ENCODE data around the gene TJP2.
"Not testable (repeated sequence)": the region's sequence is repeated elsewhere in the genome, so short reads cannot be mapped to it uniquely, and the experiment has no call there.

TJP2 gene

DNA sequence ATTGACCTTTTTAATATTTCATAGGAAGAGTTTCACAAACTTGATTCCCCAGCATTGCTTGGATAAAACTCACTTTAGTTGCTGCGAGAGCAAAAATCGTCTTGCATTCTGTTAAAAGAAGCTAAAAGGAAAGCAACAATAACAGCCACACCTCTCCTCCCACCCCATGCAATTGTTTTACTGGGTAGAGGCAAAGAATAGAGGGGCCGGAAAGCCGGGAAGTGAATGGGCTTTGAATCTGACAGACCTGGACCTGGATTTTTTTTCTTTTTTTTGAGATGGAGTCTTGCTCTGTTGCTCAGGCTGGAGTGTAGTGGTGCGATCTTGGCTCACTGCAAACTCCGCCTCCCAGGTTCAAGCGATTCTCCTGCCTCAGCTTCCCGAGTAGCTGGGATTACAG, 9.5 kb upstream of the TJP2 start:
- not testable (repeated sequence) for DNase-seq

DNA sequence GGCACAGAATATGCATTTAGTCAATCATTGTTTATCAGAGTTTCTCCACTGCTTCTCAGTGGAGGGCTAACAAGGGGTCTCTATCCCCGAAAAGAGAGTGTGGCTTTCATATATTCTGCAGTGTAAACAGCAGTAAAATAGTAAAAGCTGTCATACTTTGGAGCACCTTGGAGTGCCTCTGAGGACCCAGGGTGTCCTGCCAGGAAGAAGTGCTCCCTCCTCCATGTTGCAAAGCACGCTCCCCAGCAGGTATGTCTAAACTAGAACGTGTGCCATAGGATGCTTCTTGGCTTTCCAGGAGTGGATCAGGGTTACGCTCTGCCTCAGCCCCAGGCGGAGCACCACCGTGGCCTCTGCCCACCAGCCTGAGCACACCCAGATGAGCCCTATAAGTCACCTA, 8.5 kb upstream of the TJP2 start:
- DNase-seq: no peak

DNA sequence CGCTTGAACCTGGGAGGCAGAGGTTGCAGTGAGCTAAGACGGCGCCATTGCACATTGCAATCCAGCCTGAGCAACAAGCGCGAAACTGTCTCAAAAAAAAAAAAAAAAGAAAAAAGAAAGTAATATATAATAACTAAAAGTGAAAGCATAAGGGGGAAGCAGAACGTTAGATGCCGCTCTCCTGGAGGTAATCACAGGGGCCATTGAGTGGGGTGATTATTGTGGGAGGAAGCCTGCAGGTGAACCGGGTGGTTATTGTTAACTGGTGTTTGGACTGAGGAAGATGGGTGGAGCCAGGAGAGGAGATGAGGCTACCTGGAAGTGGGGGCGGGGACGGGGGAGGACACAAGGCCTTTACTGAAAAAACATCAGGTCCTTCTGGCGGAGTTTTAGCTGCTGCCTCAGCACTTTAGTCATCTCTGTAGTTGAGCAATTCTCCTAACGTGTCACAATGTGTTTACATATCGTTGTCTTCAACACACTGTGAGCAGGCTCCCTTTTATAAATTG, 5.3 kb upstream of the TJP2 start:
- DNase-seq: peak; percentile 59

DNA sequence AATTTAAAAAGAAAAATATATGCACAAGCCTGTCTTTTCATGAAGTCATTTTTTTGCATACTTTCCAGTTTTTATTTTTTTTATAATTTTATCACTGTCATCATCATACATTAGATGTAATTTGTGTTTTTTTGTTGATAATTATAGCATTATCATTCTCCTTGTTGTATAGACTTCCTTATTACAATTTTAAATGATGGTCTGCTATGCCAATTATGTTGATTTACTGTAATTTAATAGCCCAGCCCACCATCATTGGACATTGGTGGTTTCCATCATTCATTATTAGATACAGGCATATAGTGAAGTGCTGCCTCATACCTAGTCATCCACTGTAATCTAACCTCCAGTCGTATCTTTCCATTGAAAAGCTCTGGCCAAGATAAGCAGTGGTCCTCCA, 3.8 kb upstream of the TJP2 start:
- no peak for DNase-seq

- no peak for DNase-seq
These were observed 3.0 kb upstream of the TJP2 start for GRCh38 chr9:69171049-69171448.

GRCh38 chr9:69171517-69171916, 2.6 kb upstream of the TJP2 start:
- DNase-seq: no peak

DNA sequence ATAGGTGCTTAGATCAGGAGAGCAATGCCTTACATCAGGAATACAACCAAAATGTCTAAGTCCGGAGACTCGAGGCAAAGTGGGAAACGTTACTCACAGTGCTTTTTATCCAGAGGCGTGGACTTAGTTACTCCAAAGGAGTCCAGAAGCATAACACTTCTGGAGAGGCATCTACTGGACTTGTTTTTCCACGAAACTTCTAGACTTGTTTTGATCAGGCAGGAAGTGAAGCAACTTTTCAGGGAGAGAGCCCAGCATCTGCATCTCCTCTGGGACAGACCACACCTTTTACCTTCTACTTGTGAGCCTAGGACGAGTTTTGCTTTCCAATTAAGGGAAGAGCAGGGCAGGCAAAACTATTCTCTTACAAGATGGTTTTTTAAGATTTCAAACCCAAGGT, 1.2 kb upstream of the TJP2 start:
- no peak for DNase-seq

- no peak for DNase-seq
These were observed 583 bp upstream of the TJP2 start for GRCh38 chr9:69173497-69173890.

- DNase-seq: peak; percentile 41
These were observed 763 bp downstream of the TJP2 start for GRCh38 chr9:69174616-69175463.

DNA sequence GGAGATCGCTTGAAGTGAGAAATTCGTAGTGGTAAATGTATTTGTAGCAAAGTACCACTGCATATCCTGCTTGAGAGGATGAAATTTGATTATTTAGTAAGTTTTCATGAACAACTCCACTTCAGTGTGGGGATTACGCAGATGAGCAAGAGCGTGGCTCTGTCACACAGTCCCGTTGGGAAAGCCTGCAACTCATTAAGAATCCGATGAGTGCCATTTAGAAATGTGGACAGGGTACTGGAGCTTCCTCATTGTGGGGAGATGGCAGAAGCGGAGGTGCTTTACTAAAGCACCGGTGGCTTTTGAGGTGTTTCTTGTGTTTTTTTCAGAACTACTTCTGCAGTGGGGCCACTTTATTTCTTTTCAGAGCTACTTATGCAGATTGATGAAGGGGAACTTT, 1.4 kb downstream of the TJP2 start:
- no peak for DNase-seq

GRCh38 chr9:69176471-69177171, 2.5 kb downstream of the TJP2 start:
- no peak for DNase-seq

- no peak for DNase-seq
These were observed 4.5 kb downstream of the TJP2 start for GRCh38 chr9:69178583-69179011.

GRCh38 chr9:69179037-69179436, 5.0 kb downstream of the TJP2 start:
- DNase-seq: no peak

- DNase-seq: no peak
These were observed 6.1 kb downstream of the TJP2 start for GRCh38 chr9:69180200-69180599.

DNA sequence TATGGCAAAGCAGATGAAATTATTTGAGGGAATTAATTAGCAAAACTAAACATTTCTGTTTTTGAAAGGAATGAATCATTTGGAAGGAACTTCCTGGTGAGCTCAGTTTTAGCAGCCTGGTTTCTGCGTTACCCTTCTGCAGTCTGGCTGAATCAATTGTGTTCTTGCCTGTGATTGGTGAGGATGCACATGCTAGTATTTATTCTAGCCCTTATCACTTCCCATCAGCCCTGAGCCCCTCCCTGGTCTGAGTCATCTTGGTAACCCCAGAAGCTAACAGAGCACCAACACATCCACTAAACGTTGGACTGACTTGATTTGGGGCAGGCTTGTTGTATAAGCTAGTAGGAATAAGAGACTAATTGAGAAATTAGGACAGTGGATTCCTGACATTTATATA, 6.6 kb downstream of the TJP2 start:
- DNase-seq: peak; percentile 27

- no peak for DNase-seq
These were observed 7.9 kb downstream of the TJP2 start for GRCh38 chr9:69181908-69182353.

DNA sequence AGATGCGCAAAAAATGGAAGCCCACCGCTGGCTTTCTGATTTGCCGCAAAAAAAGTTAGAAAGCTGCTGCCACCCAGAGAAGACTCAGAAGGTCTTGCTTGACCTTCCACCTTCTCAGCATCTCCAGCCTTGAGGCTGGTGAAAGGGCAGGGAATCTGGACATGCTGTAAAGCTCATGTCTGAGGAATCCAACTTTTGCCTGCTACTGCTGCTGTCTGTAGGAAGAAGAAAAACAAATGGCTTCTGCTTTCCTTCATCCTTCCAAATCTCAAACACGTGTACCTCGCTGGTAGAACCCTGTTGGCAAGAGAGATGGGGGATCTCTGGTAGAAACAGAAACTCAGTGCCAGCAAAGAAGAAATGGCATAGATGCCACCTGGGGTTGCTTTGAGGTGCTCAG, 10.2 kb downstream of the TJP2 start:
- no peak for DNase-seq

DNA sequence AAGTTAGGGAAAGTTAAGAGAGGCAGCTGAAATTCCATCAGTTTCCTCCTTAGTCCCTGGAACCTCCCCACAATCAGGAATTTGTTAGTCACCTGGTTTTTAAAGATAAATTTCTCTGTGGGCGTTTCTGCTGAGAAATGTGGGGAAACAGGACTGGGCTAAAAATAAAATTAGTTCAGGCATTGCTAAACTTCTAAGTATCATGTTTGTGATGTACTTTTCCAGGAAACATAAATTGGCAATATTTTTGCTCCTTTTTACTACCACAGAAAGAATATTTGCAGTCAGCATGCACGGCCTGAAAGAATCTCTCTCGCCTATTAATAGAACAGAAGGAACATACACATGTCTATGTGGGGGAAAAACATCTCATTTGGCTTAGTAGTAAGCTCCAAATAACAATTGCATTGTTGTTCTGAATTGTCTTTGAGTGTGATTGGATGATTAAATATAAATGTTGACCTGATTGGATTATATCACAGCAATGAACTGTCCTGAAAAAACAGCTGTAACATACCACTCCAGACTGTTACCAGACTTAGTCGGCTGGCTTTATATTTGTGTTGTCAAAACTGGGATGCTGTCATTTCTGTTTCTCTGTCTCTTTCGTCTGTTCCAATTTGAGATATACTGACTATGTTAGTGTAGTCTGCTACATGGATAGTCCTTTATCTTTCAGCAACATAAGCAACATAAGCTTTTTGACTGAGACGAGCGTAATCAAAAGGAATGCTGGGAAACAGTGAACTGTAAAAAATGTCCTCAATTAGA, 12.9 kb downstream of the TJP2 start:
- no peak for DNase-seq

- DNase-seq: no peak
These were observed 14.9 kb downstream of the TJP2 start for GRCh38 chr9:69188975-69189374.

DNA sequence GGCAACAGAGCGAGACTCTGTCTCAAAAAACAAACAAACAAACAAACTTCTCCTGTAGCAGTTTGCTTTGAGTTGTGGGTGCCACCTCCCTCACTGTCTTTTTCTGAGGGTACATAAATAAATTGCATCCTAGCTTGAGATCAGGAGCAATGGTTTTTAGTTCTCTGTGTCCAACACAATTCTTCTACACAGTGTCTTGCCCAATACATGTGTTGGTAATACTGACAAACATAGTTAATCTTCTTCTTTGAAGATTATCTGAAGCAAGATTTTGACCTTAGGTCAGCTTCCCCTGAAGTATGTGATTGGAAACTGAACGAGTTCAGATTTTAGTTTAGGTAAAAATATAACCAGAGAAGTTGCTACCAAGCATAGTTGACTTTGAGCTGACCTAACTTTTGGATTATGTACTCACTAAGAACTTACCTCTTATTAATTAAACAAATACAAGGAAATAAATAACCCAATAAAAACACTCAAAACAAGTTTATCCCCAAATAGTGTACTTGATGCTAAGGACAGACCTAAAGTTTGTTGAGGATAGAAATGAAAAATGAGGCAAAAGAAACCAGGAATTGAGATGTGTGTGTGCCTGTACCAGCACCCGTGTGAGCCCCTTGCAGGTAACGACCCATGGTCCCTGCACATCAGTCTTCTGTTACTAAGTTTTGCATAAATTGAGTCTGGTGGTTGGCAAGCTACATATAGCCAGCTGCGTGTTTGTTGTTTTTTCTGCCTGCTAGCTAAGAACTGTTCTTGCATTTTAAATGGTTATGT, 16.2 kb downstream of the TJP2 start:
- DNase-seq: no peak

- DNase-seq: no peak
These were observed 16.7 kb downstream of the TJP2 start for GRCh38 chr9:69190863-69191181.

- no peak for DNase-seq
These were observed 17.2 kb downstream of the TJP2 start for GRCh38 chr9:69191231-69191630.

DNA sequence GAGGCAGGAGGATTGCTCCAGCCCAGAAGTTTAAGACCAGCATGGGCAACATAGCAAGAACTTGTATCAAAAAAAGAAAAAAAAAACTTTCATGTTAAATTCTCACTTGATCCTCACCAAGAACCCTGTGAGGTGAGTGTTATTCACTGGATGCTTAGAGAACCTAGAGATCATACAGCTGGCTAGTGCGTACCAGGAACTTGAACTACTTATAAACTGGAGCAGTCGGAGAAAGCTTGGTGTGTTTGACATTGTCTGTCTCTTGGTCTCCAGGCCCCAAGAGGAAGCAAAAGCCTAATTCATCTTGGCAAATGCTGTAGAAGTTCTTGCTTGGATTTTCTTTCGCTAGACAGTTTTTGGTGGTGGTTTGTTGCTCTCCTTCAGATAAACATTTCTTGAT, 18.1 kb downstream of the TJP2 start:
- DNase-seq: no peak
